Choroid plexus epithelial cell (primary cell): ENCODE results near the gene PDE4B.

Experiments used
- DNase-seq: peaks from one replicate; pipeline ENCODE4 v3.0.0-alpha.2; 2010; ENCODE audit warnings: low read depth
- H3K4me3 ChIP-seq: 2 replicates; pipeline ENCODE4 v1.5.1; 2011; ENCODE audit warnings: low read depth, mild to moderate bottlenecking, control low read depth, low read length, moderate library complexity
- TF ChIP-seq, protein P1 (sequence below): conservative IDR thresholded peaks from 2 replicates; pipeline ENCODE4 v1.5.1; 2011; ENCODE audit warnings: low read depth, mild to moderate bottlenecking, control low read depth, inconsistent platforms, low read length, moderate library complexity

Gene PDE4B

DNA sequence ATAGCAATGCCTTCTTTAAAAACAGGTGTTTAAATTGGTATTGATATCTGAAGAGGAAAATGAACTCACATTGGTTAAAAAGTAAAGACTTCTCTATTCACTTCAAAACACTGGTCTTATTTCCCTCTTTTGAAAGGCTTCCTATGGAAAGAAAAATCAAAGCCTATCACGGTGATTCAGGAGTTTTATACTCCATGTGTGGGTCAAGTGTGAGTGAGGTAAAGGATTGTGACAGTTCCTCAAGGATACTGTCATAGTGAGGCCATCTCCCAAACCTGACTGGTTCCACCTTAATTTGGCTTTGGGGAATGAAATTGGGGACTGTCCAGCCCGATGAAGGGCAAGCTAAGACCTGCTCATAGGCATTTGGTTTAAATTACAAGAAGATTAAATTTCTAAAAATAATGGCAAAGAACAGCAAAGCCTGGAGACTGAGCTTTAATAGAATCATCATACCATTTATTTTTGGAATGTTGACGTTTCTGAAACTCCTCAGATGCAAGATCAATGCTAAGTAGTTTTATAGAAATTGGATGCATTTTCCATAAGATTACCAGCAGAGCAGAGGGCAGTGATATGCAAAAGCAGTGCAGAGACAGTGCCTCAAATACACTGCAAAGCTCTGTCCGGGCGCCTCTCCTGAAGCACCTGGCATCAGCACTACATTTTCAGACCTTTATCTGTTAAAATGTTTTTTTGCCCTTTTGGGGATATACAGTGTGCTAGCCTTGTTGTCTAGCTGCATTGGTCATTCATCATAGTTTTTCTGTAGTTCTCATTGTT lies 439.2 kb downstream of the PDE4B start:
- no peak for DNase-seq
- no peak overlapping the region for H3K4me3 ChIP-seq
- TF ChIP-seq, protein P1, sequence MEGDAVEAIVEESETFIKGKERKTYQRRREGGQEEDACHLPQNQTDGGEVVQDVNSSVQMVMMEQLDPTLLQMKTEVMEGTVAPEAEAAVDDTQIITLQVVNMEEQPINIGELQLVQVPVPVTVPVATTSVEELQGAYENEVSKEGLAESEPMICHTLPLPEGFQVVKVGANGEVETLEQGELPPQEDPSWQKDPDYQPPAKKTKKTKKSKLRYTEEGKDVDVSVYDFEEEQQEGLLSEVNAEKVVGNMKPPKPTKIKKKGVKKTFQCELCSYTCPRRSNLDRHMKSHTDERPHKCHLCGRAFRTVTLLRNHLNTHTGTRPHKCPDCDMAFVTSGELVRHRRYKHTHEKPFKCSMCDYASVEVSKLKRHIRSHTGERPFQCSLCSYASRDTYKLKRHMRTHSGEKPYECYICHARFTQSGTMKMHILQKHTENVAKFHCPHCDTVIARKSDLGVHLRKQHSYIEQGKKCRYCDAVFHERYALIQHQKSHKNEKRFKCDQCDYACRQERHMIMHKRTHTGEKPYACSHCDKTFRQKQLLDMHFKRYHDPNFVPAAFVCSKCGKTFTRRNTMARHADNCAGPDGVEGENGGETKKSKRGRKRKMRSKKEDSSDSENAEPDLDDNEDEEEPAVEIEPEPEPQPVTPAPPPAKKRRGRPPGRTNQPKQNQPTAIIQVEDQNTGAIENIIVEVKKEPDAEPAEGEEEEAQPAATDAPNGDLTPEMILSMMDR = no peak

DNA sequence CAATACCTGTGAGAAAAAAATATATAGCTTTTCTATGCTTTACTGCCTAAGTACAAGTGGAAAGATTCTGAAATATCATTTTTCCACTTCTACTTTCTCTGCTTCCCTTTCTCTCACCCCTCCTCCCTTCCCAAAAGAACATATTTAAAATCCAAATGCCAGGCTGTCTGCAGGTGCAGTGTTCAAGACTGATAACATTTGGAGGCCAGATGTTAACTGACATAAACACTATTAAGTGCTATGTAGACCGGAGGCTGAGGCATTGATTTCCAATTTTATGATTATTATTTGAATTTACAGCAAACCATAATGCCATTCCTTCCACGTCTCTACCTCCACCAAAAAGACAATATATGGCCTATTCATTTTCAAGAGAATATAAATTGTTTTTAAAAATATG lies 444.3 kb downstream of the PDE4B start:
- DNase-seq = no peak
- TF ChIP-seq, protein P1 = no peak
- H3K4me3 ChIP-seq = no peak overlapping the region

DNA sequence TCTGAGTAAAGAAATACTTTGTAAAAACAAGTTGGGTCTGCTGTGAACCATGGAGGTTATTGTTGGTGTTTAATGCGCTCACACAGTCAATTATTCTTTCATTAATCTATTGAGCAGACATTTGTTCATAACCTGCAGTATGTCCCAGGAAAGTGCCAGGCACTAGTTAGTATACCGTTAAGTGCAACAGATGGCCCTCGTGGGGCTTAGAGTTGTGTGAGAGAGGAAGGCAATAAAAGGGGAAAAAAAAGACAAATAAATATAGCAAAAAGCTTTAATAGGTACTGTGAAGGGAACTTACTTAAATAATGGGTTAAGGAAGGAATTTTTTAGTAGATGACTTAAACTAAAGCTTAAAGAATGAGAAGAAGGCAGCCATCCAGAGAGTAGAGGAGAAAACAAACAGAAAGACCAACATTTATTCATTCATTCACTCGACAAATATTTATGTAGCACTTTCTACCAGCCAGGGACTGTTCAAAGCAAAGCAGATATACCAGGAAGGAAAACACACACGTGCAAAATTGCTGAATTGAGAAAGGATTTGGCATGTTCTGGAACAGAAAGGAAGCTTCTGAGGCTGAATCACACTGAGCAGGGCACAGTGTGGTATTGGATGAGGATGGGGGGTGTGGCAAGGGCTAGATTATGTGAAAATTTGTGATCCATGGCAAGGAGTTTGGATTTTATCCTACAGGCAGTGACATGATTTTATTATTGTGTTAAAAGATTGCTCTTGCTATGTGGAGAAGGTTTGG lies 445.2 kb downstream of the PDE4B start:
- H3K4me3 ChIP-seq = no peak overlapping the region
- DNase-seq = peak; percentile 18
- TF ChIP-seq, protein P1 = no peak

DNA sequence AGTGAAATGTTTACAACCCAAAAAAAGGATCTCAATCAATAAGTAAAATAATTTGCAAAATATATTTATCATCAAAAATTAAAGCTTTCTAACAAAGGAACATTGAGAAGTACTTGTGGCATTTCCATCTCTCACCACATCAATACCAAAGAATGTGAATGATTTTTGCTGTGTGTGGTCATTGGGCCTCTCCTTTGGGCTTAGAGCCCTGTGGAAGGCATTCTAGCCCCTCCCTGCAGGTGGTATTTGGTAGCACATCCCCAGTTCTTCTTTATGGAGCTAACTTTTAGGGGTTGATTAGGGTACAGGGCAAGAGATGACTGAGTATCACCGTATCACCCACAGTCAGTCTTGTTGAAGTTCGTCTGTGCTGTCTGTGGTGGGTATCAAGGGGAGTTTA lies 447.1 kb downstream of the PDE4B start:
- TF ChIP-seq, protein P1 = peak; percentile 13
- peak; percentile 38 for DNase-seq

DNA sequence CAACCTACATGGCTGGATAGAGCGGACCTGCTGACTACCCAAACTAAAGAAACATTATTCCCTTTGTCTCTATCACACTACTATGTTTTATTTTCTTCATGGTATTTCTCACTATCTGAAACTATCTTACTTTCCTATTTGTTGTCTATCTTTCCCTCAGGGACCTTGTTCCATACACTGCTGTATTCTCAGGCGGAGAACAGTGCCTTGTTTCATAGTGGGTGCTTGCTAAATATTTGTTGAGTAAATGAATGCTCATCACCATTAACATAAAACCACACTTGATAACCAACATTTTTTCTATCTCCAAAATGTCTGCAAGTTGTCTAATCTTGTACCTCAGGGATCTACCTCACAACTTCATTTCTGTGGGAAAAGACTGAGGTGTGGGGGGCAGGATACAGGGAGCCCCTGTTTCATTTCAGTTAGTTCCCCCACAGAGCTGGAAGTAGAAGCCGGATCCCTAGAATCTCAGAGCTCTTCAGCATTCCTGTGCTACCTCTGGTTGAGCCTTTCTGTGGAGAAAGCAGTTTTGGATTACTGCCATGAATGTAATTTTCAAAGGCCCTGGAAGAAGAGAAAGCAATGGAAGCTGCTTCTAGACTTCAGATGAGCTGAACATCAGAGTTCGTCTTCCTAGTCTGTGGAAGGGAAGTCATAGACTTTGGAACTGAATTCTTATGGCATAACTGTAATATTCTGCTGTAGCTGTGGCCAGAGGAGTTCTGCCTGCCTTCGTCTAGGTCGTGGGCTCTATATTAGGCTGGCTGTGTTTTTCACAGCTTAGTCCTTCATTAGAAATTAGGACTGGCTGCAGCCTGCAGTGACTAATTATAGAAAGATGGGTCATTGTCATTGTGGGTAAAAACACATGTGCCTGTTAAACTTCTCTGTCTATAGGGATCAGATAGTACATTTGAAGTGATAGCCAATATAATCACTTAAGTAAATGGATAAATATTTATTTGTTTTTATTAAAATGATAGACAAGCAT lies 448.1 kb downstream of the PDE4B start:
- TF ChIP-seq, protein P1 = no peak
- DNase-seq = peak; percentile 51
- H3K4me3 ChIP-seq = no peak overlapping the region

More for the DNA sequence above, 447.1 kb downstream of the PDE4B start:
- no peak overlapping the region for H3K4me3 ChIP-seq

DNA sequence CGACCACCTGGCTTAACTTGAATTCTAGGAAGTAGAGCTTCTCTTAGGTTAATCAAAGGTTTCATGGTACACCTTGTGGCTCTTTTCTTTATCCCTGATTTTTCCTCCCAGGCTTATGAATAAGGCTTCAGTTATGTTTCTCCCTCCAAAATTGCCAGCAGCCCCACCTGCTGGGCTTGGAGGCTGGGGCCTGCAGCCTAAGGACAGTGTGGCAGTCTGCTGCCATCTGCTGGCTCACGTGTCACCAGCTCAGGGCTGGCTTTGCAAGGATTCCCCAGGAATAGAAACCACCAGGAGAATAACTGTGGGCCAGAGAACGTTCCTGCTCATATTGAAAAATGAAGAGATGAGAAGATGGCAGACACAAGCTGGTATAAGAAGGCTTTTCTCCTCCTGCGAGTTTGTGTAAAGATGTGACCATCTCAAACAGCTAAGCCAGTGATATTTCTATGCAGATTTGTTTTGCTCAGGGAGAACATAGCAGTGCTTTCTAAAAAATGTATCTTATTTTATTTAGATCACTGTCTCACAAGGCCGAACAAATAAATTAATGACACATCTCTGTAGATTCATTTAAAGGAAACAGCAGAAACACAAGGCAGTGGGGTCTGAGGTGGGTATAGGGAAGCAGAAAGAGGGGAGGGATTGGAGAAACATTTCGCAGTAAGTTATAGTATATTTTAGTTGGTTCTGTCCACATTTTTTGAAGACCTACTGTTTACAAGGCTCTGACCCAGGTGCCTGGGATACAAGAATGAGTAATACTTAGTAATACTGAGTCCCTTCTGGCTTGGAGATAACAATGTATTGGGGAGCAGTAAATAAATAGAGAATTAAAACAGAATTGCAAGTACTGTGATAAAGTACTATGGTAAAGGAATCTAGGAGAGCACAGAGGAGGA lies 450.2 kb downstream of the PDE4B start:
- TF ChIP-seq, protein P1 = peak; percentile 100
- DNase-seq = peak; percentile 96
- H3K4me3 ChIP-seq = no peak overlapping the region
